Keratinocyte (primary cell): ENCODE measurements around the gene WASF2. TPM values are rescaled to one million over a fixed set of nuclear protein-coding genes. Genes with fewer than 3 reads are reported as not detected.
"Not testable (repeated sequence)": the region's sequence is repeated elsewhere in the genome, so short reads cannot be mapped to it uniquely, and the experiment has no call there.

ENCODE experiments used
- DNase-seq: peaks from one replicate; pipeline ENCODE4 v3.0.0-alpha.2; 2011; ENCODE audit warnings: low read depth, missing footprints, low spot score
- FAIRE-seq: peaks from 2 replicates; lab custom pipeline; 2011; peaks lifted over from hg19 to GRCh38; lab: Jason Lieb, UNC
- H2AFZ ChIP-seq: 2 replicates; pipeline ENCODE4 v1.6.0; 2012; ENCODE audit warnings: low read length, control low read depth, inconsistent platforms; ENCODE audit not compliant: control insufficient read depth
- H3K27ac ChIP-seq: 2 replicates; pipeline ENCODE4 v1.5.1; 2011; ENCODE audit warnings: low read length; ENCODE audit not compliant: control insufficient read depth, insufficient read depth
- H3K27me3 ChIP-seq: 3 replicates; pipeline ENCODE4 v1.6.0; 2011; ENCODE audit warnings: low read length; ENCODE audit not compliant: control insufficient read depth, insufficient read depth; ENCODE audit errors: extremely low read depth
- H3K36me3 ChIP-seq, 2 experiments: 2 replicates in 1 of 2; 3 replicates in 1 of 2; pipeline ENCODE4 v1.5.1; 2011; ENCODE audit warnings: low read length in 2 of 2, mild to moderate bottlenecking in 1 of 2; ENCODE audit not compliant: control insufficient read depth in 2 of 2, insufficient read depth in 2 of 2; ENCODE audit errors: extremely low read depth in 1 of 2
- H3K4me1 ChIP-seq: 3 replicates; pipeline ENCODE4 v1.5.1; 2011; ENCODE audit warnings: low read length; ENCODE audit not compliant: control insufficient read depth, insufficient read depth; ENCODE audit errors: extremely low read depth
- H3K4me2 ChIP-seq: 3 replicates; pipeline ENCODE4 v1.6.0; 2011; ENCODE audit warnings: low read depth, low read length; ENCODE audit not compliant: control insufficient read depth, insufficient read depth; ENCODE audit errors: extremely low read depth
- H3K4me3 ChIP-seq, 3 experiments: fragments of 200-600 bp in 1 of 3; sonication (generic) in 1 of 3; 2 replicates in 2 of 3; 3 replicates in 1 of 3; pipeline ENCODE4 v1.5.1; 2011 to 2016; ENCODE audit warnings: low read length in 3 of 3, mild to moderate bottlenecking in 3 of 3, control low read depth in 2 of 3, inconsistent platforms in 1 of 3, low read depth in 1 of 3, mixed read lengths in 1 of 3, mixed run types in 1 of 3, moderate library complexity in 1 of 3; ENCODE audit not compliant: control insufficient read depth in 2 of 3, insufficient read depth in 2 of 3; ENCODE audit errors: extremely low read depth in 1 of 3
- H3K79me2 ChIP-seq: 2 replicates; pipeline ENCODE4 v1.6.0; 2012; ENCODE audit warnings: low read length; ENCODE audit not compliant: control insufficient read depth, insufficient read depth
- H3K9ac ChIP-seq: 3 replicates; pipeline ENCODE4 v1.6.0; 2011; ENCODE audit warnings: low read length; ENCODE audit not compliant: control insufficient read depth, insufficient read depth; ENCODE audit errors: extremely low read depth
- H3K9me1 ChIP-seq: 3 replicates; pipeline ENCODE4 v1.6.0; 2011; ENCODE audit warnings: low read length; ENCODE audit not compliant: control insufficient read depth, insufficient read depth; ENCODE audit errors: extremely low read depth
- H3K9me3 ChIP-seq: 2 replicates; pipeline ENCODE4 v1.5.1; 2012; ENCODE audit warnings: low read depth, low read length; ENCODE audit not compliant: control insufficient read depth
- H4K20me1 ChIP-seq: 3 replicates; pipeline ENCODE4 v1.6.0; 2011; ENCODE audit warnings: low read length; ENCODE audit not compliant: control insufficient read depth, insufficient read depth; ENCODE audit errors: extremely low read depth
- EZH2 ChIP-seq: IDR thresholded peaks from one replicate; pipeline ENCODE4 v1.6.1; 2012; ENCODE audit warnings: inconsistent platforms, mild to moderate bottlenecking, low read length, moderate library complexity
- dilution Hi-C: fragments of 300-500 bp; cut with MboI; formaldehyde crosslinking; loops from one replicate; pipeline ENCODE4 v1.7.0; 2020; ENCODE audit warnings: low sequenced_read_pairs; ENCODE audit not compliant: extremely low pct_ligation_motif_present
- polyA plus RNA-seq, 5 experiments: library from polyadenylated mRNA; depleted of rRNA in 3 of 5; stranded (reverse) in 3 of 5; stranded (forward) in 1 of 5; unstranded in 1 of 5; fragments of >200 nt; gene quantifications; 1 replicate in 1 of 5; 2 replicates in 3 of 5; 3 replicates in 1 of 5; pipeline versions ENCODE4 v1.2.1 to v1.2.3, GENCODE V29; 2011 to 2012; ENCODE audit warnings: missing spikeins in 2 of 5, low read depth in 1 of 5, low replicate concordance in 1 of 5
- TF ChIP-seq, protein P1 (sequence below), 3 experiments: IDR thresholded peaks in 1 of 3; conservative IDR thresholded peaks in 1 of 3; optimal IDR thresholded peaks in 1 of 3; 2 replicates in 2 of 3; 3 replicates in 1 of 3; pipeline versions ENCODE3 to v1.5.1; 2011; ENCODE audit warnings: low read length in 3 of 3, mild to moderate bottlenecking in 3 of 3, moderate library complexity in 2 of 3, control low read depth in 1 of 3, inconsistent platforms in 1 of 3; ENCODE audit not compliant: insufficient read depth in 2 of 3; ENCODE audit errors: extremely low read depth in 1 of 3

Gene WASF2
- polyA plus RNA-seq, 1 donor (not counting 4 experiments of a cell fraction or from before 2014, with no cell fraction given) = 42.9 TPM

DNA sequence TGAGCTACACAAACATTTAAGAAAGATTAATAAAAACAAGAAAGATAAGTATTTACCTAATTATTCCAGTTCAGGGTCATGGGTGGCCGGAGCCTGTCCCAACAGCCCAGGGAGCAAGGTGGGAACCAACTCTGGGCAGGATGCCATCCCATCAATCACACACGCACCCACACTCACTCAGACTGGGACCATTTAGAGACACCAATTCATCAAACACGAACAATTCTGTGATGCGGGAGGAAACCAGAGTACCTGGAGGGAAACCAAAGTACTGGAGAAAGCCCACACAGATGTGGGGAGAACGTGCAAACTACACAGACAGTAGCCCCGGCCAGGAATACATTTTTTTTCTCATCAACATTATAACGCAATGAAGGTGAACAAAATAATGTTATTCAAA lies 16.2 kb downstream of the WASF2 start:
- Histone ChIP-seq H3K4me2 (no peak overlapping the region), H3K4me3 (no peak overlapping the region), H3K36me3 (peaks cover 0 to 6% of the 10 kb centered on the region in 2 experiments), H3K27me3 (no peaks in the 10 kb centered on the region), H3K9me1 (peaks cover 3% of the 10 kb centered on the region), H3K79me2 (peaks cover 95% of the 10 kb centered on the region), H4K20me1 (peaks cover 11% of the 10 kb centered on the region), H3K27ac (no peak overlapping the region), H3K4me1 (peaks cover 6% of the 10 kb centered on the region), H2AFZ (no peak overlapping the region), H3K9ac (no peak overlapping the region), H3K9me3 (no peaks in the 10 kb centered on the region)
- dilution Hi-C loops = no loop called here
- FAIRE-seq (no peak), DNase-seq (no peak)
- TF ChIP-seq EZH2 = no peak
- TF ChIP-seq, protein P1, sequence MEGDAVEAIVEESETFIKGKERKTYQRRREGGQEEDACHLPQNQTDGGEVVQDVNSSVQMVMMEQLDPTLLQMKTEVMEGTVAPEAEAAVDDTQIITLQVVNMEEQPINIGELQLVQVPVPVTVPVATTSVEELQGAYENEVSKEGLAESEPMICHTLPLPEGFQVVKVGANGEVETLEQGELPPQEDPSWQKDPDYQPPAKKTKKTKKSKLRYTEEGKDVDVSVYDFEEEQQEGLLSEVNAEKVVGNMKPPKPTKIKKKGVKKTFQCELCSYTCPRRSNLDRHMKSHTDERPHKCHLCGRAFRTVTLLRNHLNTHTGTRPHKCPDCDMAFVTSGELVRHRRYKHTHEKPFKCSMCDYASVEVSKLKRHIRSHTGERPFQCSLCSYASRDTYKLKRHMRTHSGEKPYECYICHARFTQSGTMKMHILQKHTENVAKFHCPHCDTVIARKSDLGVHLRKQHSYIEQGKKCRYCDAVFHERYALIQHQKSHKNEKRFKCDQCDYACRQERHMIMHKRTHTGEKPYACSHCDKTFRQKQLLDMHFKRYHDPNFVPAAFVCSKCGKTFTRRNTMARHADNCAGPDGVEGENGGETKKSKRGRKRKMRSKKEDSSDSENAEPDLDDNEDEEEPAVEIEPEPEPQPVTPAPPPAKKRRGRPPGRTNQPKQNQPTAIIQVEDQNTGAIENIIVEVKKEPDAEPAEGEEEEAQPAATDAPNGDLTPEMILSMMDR (optimal IDR thresholded peaks at IDR 0.05 in 1 of 3, IDR thresholded peaks at IDR 0.05 in 1 of 3, conservative IDR thresholded peaks at IDR 0.05 in 1 of 3; ENCODE audit: extremely low read depth in 1 of 3, insufficient read depth in 2 of 3, low read length in 3 of 3) = no peak

DNA sequence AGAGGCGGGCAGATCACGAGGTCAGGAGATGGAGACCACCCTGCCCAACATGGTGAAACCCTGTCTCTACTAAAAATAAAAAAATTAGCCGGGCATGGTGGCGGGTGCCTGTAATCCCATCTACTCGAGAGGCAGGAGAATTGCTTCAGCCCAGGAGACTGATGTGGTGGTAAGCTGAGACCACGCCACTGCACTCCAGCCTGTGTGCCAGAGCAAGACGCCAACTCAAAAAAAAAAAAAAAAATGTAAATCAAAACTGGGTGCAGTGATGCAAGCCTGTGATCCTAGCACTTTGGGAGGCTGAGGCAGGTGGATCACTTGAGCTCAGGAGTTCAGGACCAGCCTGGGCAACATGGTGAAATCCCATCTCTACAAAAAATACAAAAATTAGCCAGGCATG lies 17.9 kb downstream of the WASF2 start:
- H3K9me1 ChIP-seq, FAIRE-seq, H3K9me3 ChIP-seq, H3K4me1 ChIP-seq, H3K27ac ChIP-seq, H2AFZ ChIP-seq, H3K36me3 ChIP-seq, H3K27me3 ChIP-seq, H3K4me3 ChIP-seq, DNase-seq, H3K4me2 ChIP-seq, dilution Hi-C loops, H3K9ac ChIP-seq: not testable (repeated sequence)
- Histone ChIP-seq H3K79me2 (peaks cover 97% of the 10 kb centered on the region), H4K20me1 (peaks cover 11% of the 10 kb centered on the region)

DNA sequence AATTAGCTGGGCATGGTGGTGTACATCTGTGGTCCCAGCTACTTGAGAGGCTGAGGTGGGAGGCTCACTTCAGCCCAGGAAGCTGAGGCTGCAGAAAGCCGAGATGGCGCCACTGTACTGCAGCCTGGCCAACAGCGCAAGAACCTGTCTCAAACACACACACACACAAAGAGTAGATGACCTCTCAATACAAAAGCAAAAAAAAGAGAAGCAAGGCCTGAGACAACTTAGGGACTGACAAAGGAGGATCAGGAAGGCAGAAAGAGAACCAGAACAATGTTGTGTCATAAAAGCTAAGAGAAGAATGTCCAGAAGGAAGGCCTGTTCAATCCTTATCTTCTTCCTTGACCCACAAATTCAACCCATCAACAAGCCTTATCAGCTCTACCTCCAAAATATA lies 18.5 kb downstream of the WASF2 start:
- no peak for FAIRE-seq

More for the DNA sequence above, 18.5 kb downstream of the WASF2 start:
- no peak overlapping the region for H3K4me2 ChIP-seq
- dilution Hi-C loops = no loop called here
- H4K20me1 ChIP-seq = peaks cover 11% of the 10 kb centered on the region
- no peak overlapping the region for H3K9ac ChIP-seq
- peaks cover 3% of the 10 kb centered on the region for H3K9me1 ChIP-seq
- peaks cover 6% of the 10 kb centered on the region for H3K4me1 ChIP-seq
- H3K9me3 ChIP-seq = no peaks in the 10 kb centered on the region
- peaks cover under 1 to 6% of the 10 kb centered on the region in 2 experiments for H3K36me3 ChIP-seq
- H2AFZ ChIP-seq = no peak overlapping the region
- no peak for DNase-seq
- no peaks in the 10 kb centered on the region for H3K27me3 ChIP-seq
- H3K79me2 ChIP-seq = peaks cover 95% of the 10 kb centered on the region
- no peak overlapping the region for H3K27ac ChIP-seq
- no peak for TF ChIP-seq EZH2
- TF ChIP-seq, protein P1 (optimal IDR thresholded peaks at IDR 0.05 in 1 of 3, IDR thresholded peaks at IDR 0.05 in 1 of 3, conservative IDR thresholded peaks at IDR 0.05 in 1 of 3; ENCODE audit: extremely low read depth in 1 of 3, insufficient read depth in 2 of 3, low read length in 3 of 3) = no peak
- H3K4me3 ChIP-seq = no peak overlapping the region
